Calu3 (cell line): ENCODE measurements around the gene FPR1. TPM values are rescaled to one million over a fixed set of nuclear protein-coding genes. Genes with fewer than 3 reads are reported as not detected.

ENCODE experiments used
- BruUV-seq: library from RNA; stranded (reverse); fragments of 400-500 nt; replicated peaks from 2 replicates; lab custom pipeline; 2021; lab: Mats Ljungman, UMichigan
- CTCF ChIA-PET: fragments of 300-600 bp; sonication (Branson Sonifier 250); formaldehyde crosslinking; loops from one replicate; lab custom pipeline; 2022; ENCODE audit warnings: antibody characterized with exemption; lab: Charles Lee
- DNase-seq: peaks from one replicate; pipeline ENCODE4 v3.0.0; 2022
- H3K27ac Mint-ChIP-seq: one replicate; pipeline ENCODE4 v1.8.0; 2022; ENCODE audit warnings: mixed read lengths; ENCODE audit not compliant: unreplicated experiment
- H3K27me3 Mint-ChIP-seq: one replicate; pipeline ENCODE4 v1.8.0; 2022; ENCODE audit warnings: mixed read lengths; ENCODE audit not compliant: unreplicated experiment
- H3K36me3 Mint-ChIP-seq: one replicate; pipeline ENCODE4 v1.8.0; 2022; ENCODE audit warnings: mild to moderate bottlenecking, moderate library complexity, mixed read lengths; ENCODE audit not compliant: insufficient read depth, unreplicated experiment
- H3K4me1 Mint-ChIP-seq: one replicate; pipeline ENCODE4 v1.8.0; 2022; ENCODE audit warnings: mild to moderate bottlenecking, low read depth, mixed read lengths; ENCODE audit not compliant: unreplicated experiment
- H3K4me3 Mint-ChIP-seq: one replicate; pipeline ENCODE4 v1.8.0; 2022; ENCODE audit warnings: mild to moderate bottlenecking, low read depth, moderate library complexity, mixed read lengths; ENCODE audit not compliant: unreplicated experiment
- H3K9me3 Mint-ChIP-seq: one replicate; pipeline ENCODE4 v1.8.0; 2022; ENCODE audit warnings: low read depth, mixed read lengths; ENCODE audit not compliant: unreplicated experiment
- intact Hi-C: fragments of 100-400 bp; cut with micrococcal nuclease; formaldehyde crosslinking; loops from one replicate; pipeline ENCODE4 v1.10.0; 2022; ENCODE audit not compliant: unreplicated experiment
- total RNA-seq: library from RNA; stranded (reverse); gene quantifications from 2 replicates; pipeline ENCODE4 v1.2.3, GENCODE V29; 2022
- TF ChIP-seq, protein P1 (sequence below): fragments of 200-600 bp; IDR thresholded peaks from one replicate; pipeline ENCODE4 v1.8.0; 2022; ENCODE audit warnings: antibody characterized with exemption; ENCODE audit not compliant: unreplicated experiment

FPR1 gene
- total RNA-seq, 1 experiment from 2014 or later = not detected

DNA sequence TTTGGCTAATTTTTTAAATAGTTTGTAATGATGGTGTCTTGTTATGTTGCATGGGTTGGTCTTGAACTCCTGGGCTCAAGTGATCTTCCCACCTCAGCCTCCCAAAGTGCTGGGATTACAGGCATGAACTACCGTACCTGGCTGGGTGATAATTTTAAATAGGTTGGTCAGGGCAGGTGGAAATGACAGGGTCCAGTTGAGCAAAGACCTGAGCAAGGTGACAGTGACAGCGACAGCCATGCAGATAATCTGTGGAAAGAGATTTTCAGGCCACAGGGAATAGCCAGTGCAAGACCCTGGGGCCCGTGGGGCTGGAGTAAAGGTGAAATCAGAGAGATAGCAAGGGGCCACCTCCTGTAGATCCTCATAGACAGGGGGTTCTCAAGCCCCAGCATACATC lies 55.1 kb downstream of the FPR1 start:
- Mint-ChIP-seq H3K4me3 (no peak overlapping the region), H3K4me1 (peaks cover 31% of the 10 kb centered on the region), H3K9me3 (no peaks in the 10 kb centered on the region), H3K27me3 (no peaks in the 10 kb centered on the region), H3K36me3 (peaks cover 40% of the 10 kb centered on the region), H3K27ac (no peak overlapping the region)
- CTCF ChIA-PET = no interaction called here
- TF ChIP-seq, protein P1, sequence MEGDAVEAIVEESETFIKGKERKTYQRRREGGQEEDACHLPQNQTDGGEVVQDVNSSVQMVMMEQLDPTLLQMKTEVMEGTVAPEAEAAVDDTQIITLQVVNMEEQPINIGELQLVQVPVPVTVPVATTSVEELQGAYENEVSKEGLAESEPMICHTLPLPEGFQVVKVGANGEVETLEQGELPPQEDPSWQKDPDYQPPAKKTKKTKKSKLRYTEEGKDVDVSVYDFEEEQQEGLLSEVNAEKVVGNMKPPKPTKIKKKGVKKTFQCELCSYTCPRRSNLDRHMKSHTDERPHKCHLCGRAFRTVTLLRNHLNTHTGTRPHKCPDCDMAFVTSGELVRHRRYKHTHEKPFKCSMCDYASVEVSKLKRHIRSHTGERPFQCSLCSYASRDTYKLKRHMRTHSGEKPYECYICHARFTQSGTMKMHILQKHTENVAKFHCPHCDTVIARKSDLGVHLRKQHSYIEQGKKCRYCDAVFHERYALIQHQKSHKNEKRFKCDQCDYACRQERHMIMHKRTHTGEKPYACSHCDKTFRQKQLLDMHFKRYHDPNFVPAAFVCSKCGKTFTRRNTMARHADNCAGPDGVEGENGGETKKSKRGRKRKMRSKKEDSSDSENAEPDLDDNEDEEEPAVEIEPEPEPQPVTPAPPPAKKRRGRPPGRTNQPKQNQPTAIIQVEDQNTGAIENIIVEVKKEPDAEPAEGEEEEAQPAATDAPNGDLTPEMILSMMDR = no peak
- intact Hi-C loops = no loop called here
- no TSS peak for BruUV-seq
- no peak for DNase-seq

Other genes with a start within 250 kb of the FPR1 start
- not detected in 2 replicates for gene SIGLEC6, start 220.2 kb downstream of the FPR1 start, total RNA-seq
- gene ZNF175, start 180.6 kb downstream of the FPR1 start, total RNA-seq = 10.2 and 16.1 TPM in 2 replicates
- not detected in 2 replicates for gene SIGLEC5, start 121.5 kb downstream of the FPR1 start, total RNA-seq
- not detected in 2 replicates for gene SIGLEC14, start 105.1 kb downstream of the FPR1 start, total RNA-seq
- 30.3 and 33.7 TPM in 2 replicates for gene SPACA6, start 58.5 kb downstream of the FPR1 start, total RNA-seq
- gene HAS1, start 27.9 kb downstream of the FPR1 start, total RNA-seq = not detected in 2 replicates
- not detected in 2 replicates for gene FPR2, start 9.3 kb upstream of the FPR1 start, total RNA-seq
- gene FPR3, start 43.3 kb upstream of the FPR1 start, total RNA-seq = not detected in 2 replicates
- gene ZNF577, start 136.1 kb upstream of the FPR1 start, total RNA-seq = 15.0 and 16.1 TPM in 2 replicates
- gene ZNF649, start 153.1 kb upstream of the FPR1 start, total RNA-seq = 14.6 and 15.5 TPM in 2 replicates
- gene ZNF613, start 175.6 kb upstream of the FPR1 start, total RNA-seq = 7.2 and 9.3 TPM in 2 replicates
- 10.7 and 14.0 TPM in 2 replicates for gene ZNF350, start 235.0 kb upstream of the FPR1 start, total RNA-seq